HG03108 (cell line): ENCODE results near the gene TTC39A.

Source experiments
- ATAC-seq: cut with Tn5 transposase; IDR thresholded peaks from one replicate; pipeline ENCODE4 v1.9.1; 2021; ENCODE audit warnings: moderate library complexity; ENCODE audit not compliant: unreplicated experiment

The TTC39A gene

DNA sequence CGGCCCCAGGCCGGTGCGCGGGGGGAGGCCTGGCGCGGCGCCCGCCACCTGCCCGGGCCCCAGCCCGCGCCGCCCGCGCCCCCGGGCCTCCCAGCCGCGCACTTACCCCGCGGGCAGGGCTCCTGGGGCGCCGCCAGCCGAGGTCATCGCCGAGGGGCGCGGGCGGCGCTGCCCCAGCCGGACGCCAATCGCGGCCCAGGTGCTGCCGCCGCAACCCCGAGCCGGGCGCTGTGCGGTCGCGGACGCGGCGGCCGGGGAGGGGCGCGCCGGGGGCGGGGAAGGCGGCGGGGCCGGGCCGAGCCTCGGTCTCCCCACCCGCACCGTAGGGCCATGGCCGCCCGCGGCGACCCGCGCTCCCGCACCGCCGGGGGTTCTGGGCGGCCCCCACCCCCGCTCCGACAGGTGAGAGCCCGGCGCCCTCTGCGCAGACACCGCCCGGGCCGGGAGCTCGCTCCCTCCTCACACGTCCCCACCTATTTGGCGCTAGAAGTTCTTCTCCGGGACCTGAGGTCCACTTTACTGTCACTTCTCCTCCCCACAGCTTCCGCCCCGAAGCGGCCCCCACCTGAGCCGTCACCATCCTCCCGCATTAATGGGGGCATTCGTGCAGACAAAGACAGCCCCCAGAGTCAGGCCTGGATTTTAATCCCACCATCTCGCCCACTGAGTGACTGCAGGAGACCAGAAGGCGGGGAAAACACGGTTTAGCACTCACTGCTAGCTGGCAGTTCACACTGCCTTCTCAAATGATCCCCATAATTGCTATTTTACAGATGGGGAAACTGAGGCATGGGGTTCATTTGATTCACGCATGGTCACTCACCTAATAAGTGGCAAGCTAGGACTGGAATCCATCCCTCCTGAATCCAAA is at the start of gene TTC39A:
TTC39A (minus strand) TSS at position 232 of the 871 bp plus-strand sequence; CDS start at position 147, 85 bp downstream.
- no peak for ATAC-seq

DNA sequence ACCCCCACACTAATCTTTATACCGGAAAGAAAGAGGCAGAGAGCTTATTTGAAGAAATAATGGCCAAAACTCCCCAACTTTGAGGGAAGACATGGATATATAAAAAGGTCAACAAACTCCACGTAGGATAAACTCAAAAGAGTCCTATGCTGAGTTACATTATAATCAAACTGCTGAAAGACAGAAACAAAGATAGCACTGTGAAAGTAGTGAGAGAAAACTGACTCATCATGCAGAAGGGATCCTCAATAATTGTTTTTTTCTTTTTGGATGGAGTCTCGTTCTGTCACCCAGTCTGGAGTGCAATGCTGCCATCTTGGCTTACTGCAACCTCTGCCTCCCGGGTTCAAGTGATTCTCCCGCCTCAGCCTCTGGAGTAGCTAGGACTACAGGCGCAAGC is 48.5 kb upstream of the TTC39A start:
- ATAC-seq, result no peak

DNA sequence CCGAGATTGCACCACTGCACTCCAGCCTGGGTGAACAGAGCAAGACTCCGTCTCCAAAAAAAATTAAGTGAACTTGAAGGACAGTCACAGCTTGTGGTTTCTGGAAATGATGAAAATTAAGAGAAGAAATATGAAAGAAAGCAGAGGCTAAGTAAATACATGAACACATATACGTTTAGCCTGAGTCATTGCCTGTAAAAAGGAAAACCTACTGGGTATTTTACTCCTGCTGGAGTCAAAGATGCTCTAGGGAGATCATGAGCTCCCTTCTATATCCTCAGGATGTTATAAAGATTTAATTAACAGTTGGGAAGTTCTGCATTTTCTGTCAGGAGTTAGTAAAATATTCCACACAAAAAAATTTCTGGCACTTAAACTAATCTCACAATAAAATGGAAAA is 43.5 kb upstream of the TTC39A start:
- ATAC-seq, result no peak

DNA sequence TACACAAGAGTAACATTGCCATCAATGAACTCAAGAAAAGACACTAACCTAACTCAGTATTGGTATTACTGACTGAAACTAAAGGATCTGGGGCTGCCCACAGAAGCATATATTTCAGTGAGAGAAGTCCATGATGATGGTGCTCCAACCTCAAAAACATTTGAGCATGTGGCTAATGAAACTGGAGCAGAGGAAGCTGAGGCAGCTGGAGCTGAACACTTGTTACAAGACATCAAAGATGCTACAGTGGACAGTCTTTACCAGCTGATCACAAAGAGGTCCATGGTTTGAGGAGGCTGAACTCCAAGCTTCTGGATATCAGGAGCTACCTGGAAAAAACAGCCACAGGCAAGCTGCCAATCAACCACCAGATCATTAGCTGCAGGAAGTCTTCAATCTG is 42.2 kb upstream of the TTC39A start:
- no peak for ATAC-seq

DNA sequence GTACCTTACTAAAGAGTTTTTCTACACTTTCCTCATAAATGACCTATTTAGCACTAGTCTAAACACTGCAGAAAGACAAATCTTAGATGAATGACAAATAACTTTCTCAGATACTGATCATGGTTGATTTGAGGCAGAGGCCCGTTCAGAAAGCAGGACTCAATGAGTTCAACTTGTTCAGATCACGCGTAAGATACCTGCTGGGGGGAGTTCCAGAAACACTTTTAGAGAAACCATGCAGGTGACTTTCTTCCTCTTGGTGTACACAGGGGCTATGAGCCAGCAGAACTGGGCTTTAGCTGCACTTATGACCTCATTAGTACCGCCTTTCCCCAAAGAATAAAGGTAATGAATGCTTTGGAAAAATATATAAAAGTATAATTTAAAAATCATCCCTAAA is 38.8 kb upstream of the TTC39A start:
- ATAC-seq, result no peak

DNA sequence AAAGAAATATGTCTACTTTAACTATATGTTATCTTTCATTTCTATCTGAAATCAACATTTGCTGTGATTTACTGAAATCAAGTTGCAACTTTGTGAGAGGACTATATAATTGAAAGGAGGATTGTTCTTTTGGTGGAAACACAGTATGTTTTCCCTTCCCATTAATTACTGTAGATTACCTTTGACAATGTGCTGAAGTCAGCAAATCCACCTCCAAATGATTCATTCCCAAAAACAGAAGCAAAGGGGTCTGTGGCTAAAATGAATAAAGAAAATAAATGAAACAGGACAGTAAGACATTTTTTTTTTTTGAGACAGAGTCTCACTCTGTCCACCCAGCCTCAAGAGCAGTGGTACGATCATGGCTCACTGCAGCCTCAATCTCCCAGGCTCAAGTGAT is 35.4 kb upstream of the TTC39A start:
- no peak for ATAC-seq

DNA sequence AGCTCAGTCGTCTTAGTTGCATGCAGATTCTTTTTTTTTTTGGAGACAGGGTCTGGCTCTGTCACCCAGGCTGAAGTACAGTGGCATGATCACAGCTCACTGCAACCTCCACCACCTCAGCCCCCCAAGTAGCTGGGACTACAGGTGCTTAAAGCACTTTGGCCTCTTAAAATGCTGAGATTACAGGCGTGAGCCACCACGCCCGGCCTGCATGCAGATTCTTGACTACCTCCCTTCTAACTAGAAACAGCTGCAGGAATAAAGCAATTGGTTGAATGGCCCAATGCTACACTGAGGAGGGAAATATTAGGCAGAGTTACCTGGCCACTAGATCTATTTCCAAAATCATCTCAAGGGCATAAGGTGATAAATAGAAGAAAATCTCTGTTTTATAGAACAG is 29.5 kb upstream of the TTC39A start:
- no peak for ATAC-seq

DNA sequence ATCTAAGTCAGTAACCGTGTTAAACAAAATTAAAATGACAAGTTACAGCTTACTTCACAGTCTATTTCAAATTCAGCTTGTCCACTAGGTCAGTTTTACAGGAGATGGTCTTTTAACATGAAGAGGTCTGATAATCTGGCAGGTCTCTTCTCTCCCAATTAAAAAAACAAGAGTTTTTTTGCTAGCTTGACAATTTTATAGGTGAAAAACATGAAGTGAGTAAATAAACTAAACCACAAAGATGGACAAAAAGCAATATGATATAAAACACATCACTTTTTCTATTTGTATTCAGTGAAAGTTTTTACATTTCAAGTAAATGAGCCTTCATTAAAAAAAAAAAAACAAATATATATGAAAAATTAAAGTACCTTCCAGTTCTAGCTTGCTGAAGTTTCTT is 25.0 kb upstream of the TTC39A start:
- ATAC-seq, result no peak

DNA sequence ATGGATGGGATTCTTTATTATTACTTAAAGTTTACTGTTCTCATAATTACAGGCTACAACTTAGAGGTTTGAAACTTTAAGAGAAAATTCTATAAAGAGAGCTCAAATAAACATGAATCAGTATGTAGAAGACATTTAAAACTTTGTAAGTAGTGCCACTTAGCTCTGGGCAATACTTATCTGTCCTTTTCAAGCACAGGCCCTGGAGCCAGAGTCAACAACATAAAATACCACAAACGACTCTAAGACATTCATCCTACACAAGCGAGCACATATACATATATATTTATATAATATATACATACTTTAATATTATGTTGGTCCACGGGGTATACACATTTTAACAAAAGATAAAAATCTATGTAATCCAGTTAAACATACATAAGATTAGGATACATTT is 24.1 kb upstream of the TTC39A start:
- ATAC-seq, result no peak

DNA sequence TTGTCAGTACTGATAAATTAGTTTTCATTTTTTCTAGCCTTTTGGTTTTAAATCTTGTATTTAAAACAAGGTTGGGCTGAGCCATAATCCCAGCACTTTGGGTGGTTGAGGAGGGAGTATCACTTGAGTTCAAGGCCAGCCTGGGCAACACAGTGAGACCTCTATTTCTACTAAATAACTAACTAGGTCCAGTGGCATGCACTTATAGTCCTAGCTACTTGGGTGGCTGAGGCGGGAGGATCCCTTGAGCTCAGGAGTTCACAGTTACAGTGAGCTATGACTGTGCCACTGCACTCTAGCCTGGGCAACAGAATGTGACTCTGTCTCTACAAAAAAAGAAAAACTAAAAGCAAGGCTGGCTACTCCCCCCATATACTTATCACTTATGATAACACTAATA is 21.5 kb upstream of the TTC39A start:
- no peak for ATAC-seq

DNA sequence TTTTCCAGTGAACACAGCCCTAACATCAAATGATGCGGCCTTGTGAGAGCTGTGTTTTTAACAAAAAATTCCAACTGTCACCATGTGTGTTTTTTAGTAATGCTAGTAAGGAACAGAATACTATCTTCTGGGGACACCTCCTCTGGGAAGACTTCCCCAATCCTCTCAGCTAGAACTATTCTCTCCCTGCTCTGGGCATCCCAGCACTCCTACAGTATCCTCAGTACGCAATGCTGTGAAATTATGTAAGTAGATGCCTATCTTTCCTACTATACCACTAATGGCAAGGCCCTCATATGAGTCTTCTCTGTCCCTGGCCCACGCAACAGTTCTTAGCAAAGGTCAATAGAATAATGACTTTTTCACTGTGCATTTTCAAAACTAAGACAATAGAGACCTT is 19.5 kb upstream of the TTC39A start:
- no peak for ATAC-seq

DNA sequence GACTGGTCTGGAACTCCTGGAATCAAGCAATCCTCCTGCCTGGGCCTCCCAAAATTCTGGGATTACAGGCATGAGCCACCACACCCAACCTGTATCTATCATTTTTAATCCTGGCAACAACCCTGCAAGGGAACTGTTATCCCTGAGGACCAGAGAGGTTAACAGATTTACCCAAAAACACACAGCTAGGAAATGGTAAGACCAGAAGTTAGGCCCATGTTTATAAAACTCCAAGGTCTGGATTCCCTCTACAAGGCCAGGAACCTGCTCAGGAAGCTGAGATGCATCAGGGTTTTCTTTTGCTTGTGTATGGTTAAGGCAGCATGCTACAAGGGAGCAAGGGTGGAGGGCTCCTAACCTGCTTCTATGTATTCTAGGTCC is 17.8 kb upstream of the TTC39A start:
- no peak for ATAC-seq

DNA sequence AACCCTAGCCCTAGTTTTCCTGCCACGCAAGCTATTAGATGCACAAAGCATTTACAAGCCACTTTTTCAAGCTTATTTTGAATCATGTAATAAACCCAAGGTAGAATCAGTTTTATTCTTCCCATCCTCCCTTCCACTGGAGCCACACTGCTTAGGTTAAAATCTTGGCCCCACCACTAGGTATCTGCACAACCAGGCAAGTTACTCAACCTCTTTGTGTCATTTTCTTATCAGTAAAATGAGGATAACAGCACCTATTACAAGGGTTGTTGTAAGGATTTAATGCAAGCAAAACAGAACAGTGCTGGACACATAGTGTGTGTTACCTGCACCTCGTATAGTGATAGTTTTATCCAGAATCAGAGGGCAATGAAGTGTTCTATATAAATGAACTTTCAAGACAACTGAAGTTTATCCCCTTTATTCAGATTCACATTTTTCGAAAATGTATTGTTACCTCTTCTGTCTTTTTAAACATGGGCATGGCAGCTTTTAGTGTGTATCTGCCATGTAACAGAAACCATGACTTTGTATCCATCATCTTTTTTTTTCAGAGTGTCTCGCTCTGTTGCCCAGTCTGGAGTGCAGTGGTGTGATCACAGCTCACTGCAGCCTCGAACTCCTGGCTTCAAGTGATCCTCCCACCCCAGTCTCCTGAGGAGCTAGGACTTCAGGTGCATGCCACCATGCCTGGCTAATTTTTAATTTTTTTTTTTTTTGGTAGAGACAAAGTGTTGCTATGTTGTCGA is 17.2 kb upstream of the TTC39A start:
- ATAC-seq, result no peak

DNA sequence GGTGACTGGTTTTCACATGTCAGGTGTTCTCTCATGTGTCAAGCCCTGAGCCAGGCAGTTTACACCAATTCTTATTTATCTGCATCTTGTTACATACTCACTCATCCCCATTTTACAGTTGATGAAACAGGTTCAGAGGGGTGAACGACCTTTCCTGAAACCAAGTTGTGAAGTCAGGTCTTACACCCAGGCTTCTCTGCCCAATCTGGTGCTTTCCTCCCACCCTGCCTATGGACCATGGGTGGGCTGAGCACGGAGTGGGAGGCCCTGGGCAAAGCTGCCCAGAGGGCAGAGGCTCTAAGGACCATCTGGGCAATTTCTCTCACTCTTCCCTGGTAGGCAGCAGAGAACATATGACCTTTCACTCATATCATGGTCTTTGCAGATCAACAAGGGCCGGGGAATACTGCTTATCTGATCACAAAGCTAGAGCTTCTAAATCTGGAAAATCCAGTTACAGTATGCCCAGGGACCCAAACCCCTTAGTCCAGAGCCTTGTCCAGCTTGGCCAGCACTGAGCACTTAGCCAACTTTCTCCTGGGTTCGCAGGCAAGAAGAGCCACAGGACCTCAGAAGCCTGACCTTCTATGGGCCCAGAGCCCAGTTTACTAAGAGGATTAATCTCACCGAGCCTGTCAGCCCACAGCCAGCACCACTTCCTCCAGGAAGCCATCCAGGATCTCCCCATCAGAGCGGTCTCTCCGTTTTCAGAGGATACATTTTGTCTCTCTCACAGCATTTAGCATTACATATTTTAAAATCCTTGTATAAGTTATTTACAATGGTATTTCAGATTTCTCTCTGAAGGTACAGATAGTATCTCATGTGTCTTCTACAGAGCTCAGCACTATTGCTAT is 16.0 kb upstream of the TTC39A start:
- ATAC-seq, result no peak

DNA sequence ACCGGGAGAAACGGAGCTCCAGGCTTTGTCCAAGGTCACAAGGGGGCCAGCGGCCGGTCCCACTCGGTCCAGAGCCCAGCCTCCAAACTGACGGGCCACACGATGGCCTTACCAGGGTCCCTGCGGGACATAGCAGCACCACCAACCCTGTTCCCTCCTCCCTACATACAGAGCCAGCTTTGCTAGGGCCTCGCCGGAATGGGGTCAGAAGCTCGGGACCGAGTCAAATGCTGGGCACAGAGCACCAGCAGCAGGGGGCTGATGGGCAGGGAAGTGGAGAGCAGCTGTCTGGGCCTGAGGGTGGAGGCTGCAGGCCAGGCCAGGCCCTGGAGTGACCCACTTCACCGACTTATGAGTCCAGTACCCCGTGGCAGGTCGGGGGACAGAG is 14.9 kb upstream of the TTC39A start:
- no peak for ATAC-seq

DNA sequence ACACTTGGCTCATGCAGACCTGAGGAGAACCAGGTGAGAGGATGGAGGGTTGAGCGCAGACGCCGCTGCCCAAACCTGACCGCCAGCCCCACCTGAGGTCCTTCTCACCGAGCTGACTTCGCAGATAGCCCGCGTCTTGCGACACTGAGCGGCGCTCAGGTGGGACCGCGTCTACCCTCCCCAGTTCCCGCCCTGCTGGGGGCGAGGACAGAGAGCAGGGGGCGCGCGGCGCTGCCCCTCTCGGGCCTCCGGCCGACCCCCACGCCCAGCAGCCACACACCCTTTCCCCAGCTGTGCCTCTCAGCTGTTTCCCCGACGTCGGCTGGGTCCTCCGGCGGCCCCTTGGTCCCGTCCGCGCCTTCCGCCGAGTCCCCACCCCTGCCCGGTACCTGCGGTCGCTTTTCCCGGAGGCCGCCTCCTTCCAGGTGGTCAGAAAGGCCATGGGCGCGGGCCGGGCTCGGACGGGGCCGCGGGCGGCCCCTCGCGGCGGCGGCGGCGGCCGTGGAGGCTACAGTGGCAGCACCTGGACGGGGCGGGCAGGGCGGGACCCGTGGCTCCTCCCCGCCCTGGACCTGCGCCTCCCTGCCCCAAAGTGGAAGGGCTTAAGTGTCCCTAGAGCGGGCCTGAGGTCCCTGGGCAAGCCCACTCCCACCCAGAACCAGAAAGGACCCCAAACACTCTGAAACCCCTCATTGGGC is 14.4 kb upstream of the TTC39A start:
- no peak for ATAC-seq

DNA sequence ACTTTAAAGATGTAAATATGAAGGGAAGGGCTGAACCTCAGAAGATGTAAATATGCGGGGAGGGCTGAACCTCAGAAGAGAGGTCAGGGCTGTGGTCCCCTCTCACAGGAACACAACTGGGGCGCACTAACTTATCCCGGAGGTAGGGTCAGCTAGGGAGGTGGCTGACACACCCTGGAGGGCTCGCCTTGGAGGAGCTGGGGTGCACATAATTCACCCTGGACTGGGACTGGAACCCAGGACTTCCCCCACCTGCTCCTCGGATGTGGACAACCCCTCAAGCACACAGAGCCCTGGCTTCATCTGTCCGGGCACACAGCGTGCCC is 13.9 kb upstream of the TTC39A start:
- ATAC-seq, result no peak

DNA sequence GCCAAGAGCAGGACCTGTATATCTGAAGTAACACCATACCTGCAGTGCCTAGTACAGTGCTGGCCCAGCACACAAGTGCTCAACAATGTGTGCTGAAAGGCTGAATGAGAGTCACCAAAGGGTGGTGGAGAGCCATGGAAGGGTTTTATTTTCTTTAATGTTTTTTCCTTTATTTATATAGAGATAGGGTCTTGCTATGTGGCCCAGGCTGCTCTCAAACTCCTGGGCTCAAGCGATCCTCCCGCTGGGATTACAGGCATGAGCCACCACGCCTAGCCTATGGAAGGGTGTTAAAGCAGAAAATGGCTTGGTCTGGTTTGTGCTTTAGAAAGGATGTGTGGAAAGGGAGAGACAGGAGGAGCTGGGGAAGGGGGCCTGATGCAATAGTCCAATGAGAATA is 13.3 kb upstream of the TTC39A start:
- ATAC-seq, result no peak

DNA sequence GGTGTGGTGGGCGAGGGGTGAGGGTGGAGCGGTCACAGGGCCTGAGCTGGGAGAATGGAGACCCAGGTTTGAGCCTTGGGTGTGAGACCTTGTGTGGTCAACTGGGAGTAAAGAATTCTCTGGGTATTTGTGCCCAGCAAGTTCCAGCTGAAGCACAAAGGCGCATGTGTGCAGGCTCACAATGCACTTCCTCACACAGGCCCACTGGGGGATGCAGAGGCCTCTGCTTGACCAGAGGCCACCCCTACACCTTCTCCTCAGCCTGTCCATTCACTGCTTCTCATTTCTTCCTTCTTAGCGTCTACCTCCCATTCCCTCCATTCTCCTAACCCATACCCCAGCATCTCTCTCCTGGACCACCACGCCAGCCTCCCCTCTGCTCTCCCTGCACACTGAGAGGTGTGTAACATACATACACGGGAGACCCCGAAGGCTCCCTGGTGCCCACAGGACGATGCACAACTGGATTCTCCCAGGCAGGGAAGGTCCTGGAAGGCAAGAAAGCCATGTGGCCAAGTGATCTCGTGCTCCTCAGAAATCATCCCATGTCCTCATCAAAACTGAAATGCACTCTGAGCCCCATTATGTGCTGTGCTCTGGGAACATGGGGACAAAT is 12.3 kb upstream of the TTC39A start:
- ATAC-seq, result no peak

DNA sequence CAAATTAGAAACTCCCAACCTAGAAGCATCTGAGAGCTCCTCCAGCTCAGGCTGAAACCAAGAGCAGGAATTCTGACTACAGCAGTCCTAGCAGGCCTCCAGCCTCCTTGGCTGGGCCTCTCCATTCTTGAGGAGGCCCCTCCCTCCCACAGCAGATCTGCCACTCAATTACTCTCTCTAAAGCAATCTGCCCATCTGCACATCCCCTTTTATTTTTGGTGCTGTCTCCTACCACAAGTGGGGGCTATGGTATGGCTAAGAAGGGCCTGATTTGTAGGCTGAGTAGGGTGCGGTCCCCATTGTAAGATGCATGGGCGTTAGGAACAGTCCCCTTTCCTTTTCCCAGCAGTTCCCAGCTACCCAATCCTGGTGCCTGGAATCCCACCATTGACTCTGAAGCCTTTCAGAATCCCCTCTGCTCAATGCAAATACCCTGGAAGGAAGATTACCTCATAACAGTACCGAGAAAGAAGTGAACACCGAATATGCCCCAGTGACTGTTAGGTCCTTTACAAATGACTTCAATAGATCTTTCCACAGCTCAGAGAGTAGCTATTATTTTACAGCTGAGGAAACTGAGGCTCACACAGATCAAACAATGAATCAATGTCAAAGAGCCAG is 11.6 kb upstream of the TTC39A start:
- ATAC-seq, result peak; percentile 56
